Measurements from ENCODE around the gene LITAF.

- TF ChIP-seq CTCF (IDR thresholded peaks at IDR 0.05), result no peak
- TF ChIP-seq YY1 (IDR thresholded peaks at IDR 0.05; ENCODE audit: low read depth), result no peak
- no peak for TF ChIP-seq EZH2phosphoT487 (IDR thresholded peaks at IDR 0.05; ENCODE audit: borderline replicate concordance, low read depth)
Observed at GRCh38 chr16:11553371-11553770, 33.3 kb downstream of the LITAF start.

Data from SK-N-SH (cell line).